ENCODE measurements around the gene RNFT1. TPM values are rescaled to one million over a fixed set of nuclear protein-coding genes. Genes with fewer than 3 reads are reported as not detected.

Gene RNFT1
- total and polyA plus RNA-seq, 10 of the 15 experiments (the other 5 are each of a cell fraction or from before 2014, with no cell fraction given), result 7.7 to 20.2 (median 12.1) TPM

- TF ChIP-seq POLR2AphosphoS5 (IDR thresholded peaks at IDR 0.05; ENCODE audit: low read length) (peak; percentile 75), SP1 (IDR thresholded peaks at IDR 0.05; ENCODE audit: low read depth, low read length) (peak; percentile 42), PAX5 (IDR thresholded peaks at IDR 0.05; ENCODE audit: borderline replicate concordance, low read depth, low read length) (peak; percentile 5; the same call in 1 of the 2 replicates), BRCA1 (IDR thresholded peaks at IDR 0.05; ENCODE audit: low read depth, low read length) (no peak), ATF7 (IDR thresholded peaks at IDR 0.05; ENCODE audit: low read depth) (peak; percentile 97), PML (IDR thresholded peaks at IDR 0.05; ENCODE audit: low read length) (0 out of 2 replicates have a peak, but pooled peaks have one; percentile 51), HDAC2 (IDR thresholded peaks at IDR 0.05) (no peak), CEBPB (IDR thresholded peaks at IDR 0.05; ENCODE audit: borderline replicate concordance in 1 of 2, low read depth in 2 of 2, low read length in 2 of 2) (no peak), PAX8 (IDR thresholded peaks at IDR 0.05) (no peak), SREBF1 (IDR thresholded peaks at IDR 0.05; ENCODE audit: low read length) (peak; percentile 86), IKZF2 (IDR thresholded peaks at IDR 0.05) (peak; percentile 45 to 57; a peak in 3 of 4 replicates), NFXL1 (IDR thresholded peaks at IDR 0.05; ENCODE audit: borderline replicate concordance) (peak; percentile 69; the same call in 1 of the 2 replicates), FOXK2 (IDR thresholded peaks at IDR 0.05) (peak; percentile 95), NR2F1 (conservative IDR thresholded peaks at IDR 0.05) (peak; percentile 61; the same call in 1 of the 2 replicates), FOS (IDR thresholded peaks at IDR 0.05; ENCODE audit: borderline replicate concordance, extremely low read depth, insufficient read length) (no peak), BCL11A (IDR thresholded peaks at IDR 0.05; ENCODE audit: low read depth, low read length) (0 out of 2 replicates have a peak, but pooled peaks have one; percentile 11), ZBTB33 (IDR thresholded peaks at IDR 0.05) (no peak), SREBF2 (IDR thresholded peaks at IDR 0.05; ENCODE audit: low read length) (no peak), IKZF1 (conservative IDR thresholded peaks at IDR 0.05) (peak; percentile 88)
- TF ChIP-seq, protein P1, sequence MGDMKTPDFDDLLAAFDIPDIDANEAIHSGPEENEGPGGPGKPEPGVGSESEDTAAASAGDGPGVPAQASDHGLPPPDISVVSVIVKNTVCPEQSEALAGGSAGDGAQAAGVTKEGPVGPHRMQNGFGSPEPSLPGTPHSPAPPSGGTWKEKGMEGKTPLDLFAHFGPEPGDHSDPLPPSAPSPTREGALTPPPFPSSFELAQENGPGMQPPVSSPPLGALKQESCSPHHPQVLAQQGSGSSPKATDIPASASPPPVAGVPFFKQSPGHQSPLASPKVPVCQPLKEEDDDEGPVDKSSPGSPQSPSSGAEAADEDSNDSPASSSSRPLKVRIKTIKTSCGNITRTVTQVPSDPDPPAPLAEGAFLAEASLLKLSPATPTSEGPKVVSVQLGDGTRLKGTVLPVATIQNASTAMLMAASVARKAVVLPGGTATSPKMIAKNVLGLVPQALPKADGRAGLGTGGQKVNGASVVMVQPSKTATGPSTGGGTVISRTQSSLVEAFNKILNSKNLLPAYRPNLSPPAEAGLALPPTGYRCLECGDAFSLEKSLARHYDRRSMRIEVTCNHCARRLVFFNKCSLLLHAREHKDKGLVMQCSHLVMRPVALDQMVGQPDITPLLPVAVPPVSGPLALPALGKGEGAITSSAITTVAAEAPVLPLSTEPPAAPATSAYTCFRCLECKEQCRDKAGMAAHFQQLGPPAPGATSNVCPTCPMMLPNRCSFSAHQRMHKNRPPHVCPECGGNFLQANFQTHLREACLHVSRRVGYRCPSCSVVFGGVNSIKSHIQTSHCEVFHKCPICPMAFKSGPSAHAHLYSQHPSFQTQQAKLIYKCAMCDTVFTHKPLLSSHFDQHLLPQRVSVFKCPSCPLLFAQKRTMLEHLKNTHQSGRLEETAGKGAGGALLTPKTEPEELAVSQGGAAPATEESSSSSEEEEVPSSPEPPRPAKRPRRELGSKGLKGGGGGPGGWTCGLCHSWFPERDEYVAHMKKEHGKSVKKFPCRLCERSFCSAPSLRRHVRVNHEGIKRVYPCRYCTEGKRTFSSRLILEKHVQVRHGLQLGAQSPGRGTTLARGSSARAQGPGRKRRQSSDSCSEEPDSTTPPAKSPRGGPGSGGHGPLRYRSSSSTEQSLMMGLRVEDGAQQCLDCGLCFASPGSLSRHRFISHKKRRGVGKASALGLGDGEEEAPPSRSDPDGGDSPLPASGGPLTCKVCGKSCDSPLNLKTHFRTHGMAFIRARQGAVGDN (IDR thresholded peaks at IDR 0.05), result peak; percentile 63; the same call in 1 of the 2 replicates
- TF ChIP-seq, protein P2, sequence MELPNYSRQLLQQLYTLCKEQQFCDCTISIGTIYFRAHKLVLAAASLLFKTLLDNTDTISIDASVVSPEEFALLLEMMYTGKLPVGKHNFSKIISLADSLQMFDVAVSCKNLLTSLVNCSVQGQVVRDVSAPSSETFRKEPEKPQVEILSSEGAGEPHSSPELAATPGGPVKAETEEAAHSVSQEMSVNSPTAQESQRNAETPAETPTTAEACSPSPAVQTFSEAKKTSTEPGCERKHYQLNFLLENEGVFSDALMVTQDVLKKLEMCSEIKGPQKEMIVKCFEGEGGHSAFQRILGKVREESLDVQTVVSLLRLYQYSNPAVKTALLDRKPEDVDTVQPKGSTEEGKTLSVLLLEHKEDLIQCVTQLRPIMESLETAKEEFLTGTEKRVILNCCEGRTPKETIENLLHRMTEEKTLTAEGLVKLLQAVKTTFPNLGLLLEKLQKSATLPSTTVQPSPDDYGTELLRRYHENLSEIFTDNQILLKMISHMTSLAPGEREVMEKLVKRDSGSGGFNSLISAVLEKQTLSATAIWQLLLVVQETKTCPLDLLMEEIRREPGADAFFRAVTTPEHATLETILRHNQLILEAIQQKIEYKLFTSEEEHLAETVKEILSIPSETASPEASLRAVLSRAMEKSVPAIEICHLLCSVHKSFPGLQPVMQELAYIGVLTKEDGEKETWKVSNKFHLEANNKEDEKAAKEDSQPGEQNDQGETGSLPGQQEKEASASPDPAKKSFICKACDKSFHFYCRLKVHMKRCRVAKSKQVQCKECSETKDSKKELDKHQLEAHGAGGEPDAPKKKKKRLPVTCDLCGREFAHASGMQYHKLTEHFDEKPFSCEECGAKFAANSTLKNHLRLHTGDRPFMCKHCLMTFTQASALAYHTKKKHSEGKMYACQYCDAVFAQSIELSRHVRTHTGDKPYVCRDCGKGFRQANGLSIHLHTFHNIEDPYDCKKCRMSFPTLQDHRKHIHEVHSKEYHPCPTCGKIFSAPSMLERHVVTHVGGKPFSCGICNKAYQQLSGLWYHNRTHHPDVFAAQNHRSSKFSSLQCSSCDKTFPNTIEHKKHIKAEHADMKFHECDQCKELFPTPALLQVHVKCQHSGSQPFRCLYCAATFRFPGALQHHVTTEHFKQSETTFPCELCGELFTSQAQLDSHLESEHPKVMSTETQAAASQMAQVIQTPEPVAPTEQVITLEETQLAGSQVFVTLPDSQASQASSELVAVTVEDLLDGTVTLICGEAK (IDR thresholded peaks at IDR 0.05; ENCODE audit: borderline replicate concordance), result no peak
Observed at GRCh38 chr17:59964482-59965328, at the start of gene RNFT1 (continued).

Data from GM12878 (cell line).